GM12873 (cell line): ENCODE data around the gene RIN3.

Experiments used
- CTCF ChIP-seq: IDR thresholded peaks from 2 replicates; pipeline ENCODE4 v1.5.1; 2012; ENCODE audit warnings: low read depth, mild to moderate bottlenecking, moderate library complexity, low read length, control low read depth; ENCODE audit not compliant: insufficient read depth; ENCODE audit errors: missing control alignments

Gene RIN3

DNA sequence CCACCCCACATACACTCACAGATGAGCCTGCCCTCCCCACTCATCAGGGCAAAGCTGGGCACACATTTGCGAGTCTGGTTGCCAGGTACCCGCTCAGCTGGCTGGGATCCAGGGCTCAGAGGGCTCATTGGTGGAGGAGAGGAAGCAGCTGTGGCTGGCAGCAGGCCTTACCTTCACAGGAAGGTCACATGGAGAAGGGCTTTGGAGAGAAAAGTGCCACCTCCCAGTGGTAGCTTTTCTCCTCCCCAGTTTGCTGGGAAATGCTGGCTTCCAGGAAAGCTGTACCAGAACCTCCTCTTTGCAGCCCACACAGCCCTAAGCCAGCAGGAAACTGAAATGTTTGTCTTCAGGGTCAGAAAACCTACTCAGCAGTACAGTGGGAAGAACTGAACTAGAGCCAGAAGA lies 179.2 kb downstream of the RIN3 start:
- TF ChIP-seq CTCF: no peak

DNA sequence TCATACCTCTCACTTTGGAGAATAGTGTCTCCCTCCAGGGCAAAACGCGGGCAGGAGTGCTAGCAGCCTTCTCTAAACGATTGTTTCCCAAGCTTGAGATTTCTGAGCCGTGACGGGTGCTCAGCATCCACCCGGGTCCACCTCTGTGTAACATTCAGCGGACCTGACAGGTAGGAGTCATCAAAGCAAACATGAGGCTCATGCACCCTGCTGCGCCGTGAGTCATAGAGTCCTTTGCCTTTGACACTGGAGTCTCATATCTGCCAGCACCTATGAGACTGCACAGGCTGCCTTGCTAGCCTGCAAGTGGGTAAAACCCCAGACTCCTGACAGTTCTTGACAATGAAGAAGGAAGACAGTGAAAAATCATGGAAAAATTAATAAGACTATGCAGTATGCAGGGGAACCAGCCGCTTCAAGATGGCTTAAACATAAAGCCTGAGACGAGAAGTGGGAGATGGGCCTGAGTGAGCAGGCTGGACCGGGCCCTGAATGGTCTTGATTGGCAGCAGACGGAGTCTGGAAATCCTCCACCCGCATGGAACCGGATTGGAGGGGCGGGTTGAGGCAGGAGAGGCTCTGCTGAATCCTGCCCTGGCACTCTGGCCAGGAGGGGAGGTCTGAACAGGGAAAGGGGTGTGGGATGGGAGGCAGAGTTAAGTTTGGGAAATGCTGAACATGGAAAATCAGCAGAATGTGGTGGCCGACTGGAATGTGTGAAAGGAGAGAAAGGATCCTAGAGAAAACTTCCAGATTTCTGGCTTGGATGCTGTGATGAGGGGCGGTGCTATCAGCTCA lies 180.6 kb downstream of the RIN3 start:
- TF ChIP-seq CTCF: no peak

- TF ChIP-seq CTCF: no peak
Observed at GRCh38 chr14:92694807-92695206, 181.2 kb downstream of the RIN3 start.

DNA sequence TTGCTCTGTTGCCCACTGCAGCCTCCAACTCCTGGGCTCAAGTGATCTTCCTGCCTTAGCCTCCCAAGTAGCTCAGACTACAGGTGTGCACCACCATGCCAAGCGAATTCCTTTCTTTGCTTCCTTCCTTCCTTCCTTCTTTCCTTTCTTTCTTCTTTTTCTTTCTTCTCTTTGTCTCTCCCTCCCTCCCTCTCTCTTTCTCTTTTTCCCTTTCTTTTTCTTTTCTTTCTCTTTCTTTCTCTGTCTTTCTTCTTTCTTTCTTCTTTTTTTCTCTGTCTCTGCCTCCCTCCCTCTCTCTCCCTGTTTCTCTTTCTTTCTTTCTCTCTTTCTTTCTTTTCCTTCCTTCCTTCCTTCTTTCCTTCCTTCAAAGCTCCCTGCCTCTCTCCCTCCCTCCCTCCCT lies 182.0 kb downstream of the RIN3 start:
- TF ChIP-seq CTCF: no peak

DNA sequence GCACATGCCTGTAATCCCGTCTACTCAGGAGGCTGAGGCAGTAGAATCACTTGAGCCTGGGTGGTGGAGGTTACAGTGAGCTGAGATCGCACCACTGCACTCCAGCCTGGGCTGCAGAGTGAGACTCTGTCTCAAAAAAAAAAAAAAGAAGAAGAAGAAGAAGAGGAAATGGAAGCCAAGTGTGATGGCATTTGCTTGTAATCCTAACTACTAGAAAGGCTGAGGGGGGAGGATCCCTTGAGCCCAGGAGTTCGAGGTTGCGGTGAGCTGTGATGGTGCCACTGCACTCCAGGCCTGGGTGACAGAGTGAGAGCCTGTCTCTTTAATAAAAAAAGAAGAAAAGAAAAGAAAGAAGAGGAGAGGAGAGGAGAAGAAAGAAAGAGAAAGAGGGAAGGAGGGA lies 182.8 kb downstream of the RIN3 start:
- TF ChIP-seq CTCF: no peak

- TF ChIP-seq CTCF: no peak
Observed at GRCh38 chr14:92698393-92698792, 184.8 kb downstream of the RIN3 start.

GRCh38 chr14:92701826-92702225 lies 188.2 kb downstream of the RIN3 start:
- TF ChIP-seq CTCF: no peak

- no peak for TF ChIP-seq CTCF
Observed at GRCh38 chr14:92702441-92702918, 188.9 kb downstream of the RIN3 start.
